H1 (cell line): ENCODE measurements around the gene SLC23A1. TPM values are rescaled to one million over a fixed set of nuclear protein-coding genes. Genes with fewer than 3 reads are reported as not detected.

ENCODE experiments used
- CTCF ChIA-PET: fragments of 300-600 bp; sonication (Branson Sonifier 250); formaldehyde crosslinking; loops from one replicate; lab custom pipeline; 2021; ENCODE audit not compliant: partially characterized antibody; lab: Charles Lee
- POLR2A ChIA-PET: fragments of 300-600 bp; sonication (Branson Sonifier 250); formaldehyde crosslinking; loops from one replicate; lab custom pipeline; 2021; ENCODE audit warnings: inconsistent platforms; ENCODE audit not compliant: partially characterized antibody; lab: Charles Lee
- DNase-seq, 2 experiments: peaks; one replicate each; pipeline versions ENCODE4 v3.0.0 to v3.0.0-alpha.2; 2010 to 2022; ENCODE audit warnings: low spot score in 2 of 2, low read depth in 1 of 2, mixed read lengths in 1 of 2
- FAIRE-seq: peaks from 2 replicates; lab custom pipeline; 2011; peaks lifted over from hg19 to GRCh38; lab: Jason Lieb, UNC
- H2AFZ ChIP-seq: 2 replicates; pipeline ENCODE4 v1.8.1; 2012; ENCODE audit warnings: low read length, inconsistent platforms
- H2AK5ac ChIP-seq: 2 replicates; pipeline ENCODE4 v1.6.1; 2013; ENCODE audit warnings: low read depth, low read length
- H2BK120ac ChIP-seq: replicated peaks from 2 replicates; pipeline ENCODE3; 2013; ENCODE audit warnings: low read depth, low read length, inconsistent platforms
- H2BK12ac ChIP-seq: 2 replicates; pipeline ENCODE4 v1.6.1; 2013; ENCODE audit warnings: low read depth, low read length
- H2BK15ac ChIP-seq: 2 replicates; pipeline ENCODE4 v1.6.1; 2013; ENCODE audit warnings: low read length
- H2BK20ac ChIP-seq: 2 replicates; pipeline ENCODE4 v1.6.1; 2013; ENCODE audit warnings: low read length
- H2BK5ac ChIP-seq: 2 replicates; pipeline ENCODE4 v1.6.1; 2013; ENCODE audit warnings: low read depth, low read length
- H3K14ac ChIP-seq: 2 replicates; pipeline ENCODE4 v1.6.1; 2013; ENCODE audit warnings: inconsistent platforms; ENCODE audit not compliant: insufficient read length
- H3K18ac ChIP-seq: 2 replicates; pipeline ENCODE4 v1.6.1; 2013; ENCODE audit warnings: low read length; ENCODE audit errors: extremely low read depth
- H3K23ac ChIP-seq: 2 replicates; pipeline ENCODE4 v1.6.1; 2013; ENCODE audit warnings: inconsistent platforms; ENCODE audit not compliant: insufficient read length
- H3K23me2 ChIP-seq: 2 replicates; pipeline ENCODE4 v1.6.1; 2013; ENCODE audit warnings: low read depth, low read length
- H3K27ac ChIP-seq: 2 replicates; pipeline ENCODE4 v1.6.1; 2011; ENCODE audit warnings: low read depth, low read length, inconsistent platforms
- H3K27me3 ChIP-seq, 4 experiments: replicated peaks in 1 of 4; 1 replicate in 1 of 4; 2 replicates in 3 of 4; pipeline versions ENCODE4 v1.6.1 to v1.8.1; 2011 to 2013; ENCODE audit warnings: low read length in 3 of 4, mild to moderate bottlenecking in 3 of 4, inconsistent platforms in 2 of 4, mixed read lengths in 2 of 4, moderate library complexity in 1 of 4; ENCODE audit not compliant: control insufficient read depth in 3 of 4, insufficient read depth in 3 of 4; ENCODE audit errors: extremely low read depth in 1 of 4
- H3K36me3 ChIP-seq, 4 experiments: 2 replicates each; pipeline versions ENCODE4 v1.6.1 to v1.8.1; 2011 to 2013; ENCODE audit warnings: mild to moderate bottlenecking in 4 of 4, low read length in 3 of 4, moderate library complexity in 2 of 4, control low read depth in 1 of 4, inconsistent platforms in 1 of 4; ENCODE audit not compliant: insufficient read depth in 4 of 4, control insufficient read depth in 2 of 4
- H3K4ac ChIP-seq: replicated peaks from 2 replicates; pipeline ENCODE3; 2013; ENCODE audit warnings: low read length, low read depth, mixed read lengths, inconsistent platforms; ENCODE audit not compliant: insufficient read length
- H3K4me1 ChIP-seq, 4 experiments: replicated peaks in 1 of 4; 1 replicate in 1 of 4; 2 replicates in 3 of 4; pipeline versions ENCODE4 v1.6.1 to v1.8.1; 2011 to 2013; ENCODE audit warnings: low read length in 3 of 4, inconsistent platforms in 2 of 4, mixed read lengths in 1 of 4; ENCODE audit not compliant: insufficient read depth in 4 of 4, control insufficient read depth in 3 of 4
- H3K4me2 ChIP-seq, 2 experiments: 2 replicates each; pipeline versions ENCODE4 v1.6.1 to v1.8.1; 2011 to 2013; ENCODE audit warnings: low read depth in 2 of 2, low read length in 2 of 2, control low read depth in 1 of 2, inconsistent platforms in 1 of 2, mild to moderate bottlenecking in 1 of 2; ENCODE audit not compliant: insufficient read depth in 1 of 2
- H3K4me3 ChIP-seq, 4 experiments: fragments of 200-600, 300-600 bp in 1 of 4; sonication (generic), shearing (Covaris generic), sonication (Bioruptor Twin) in 1 of 4; 2 replicates each; pipeline versions ENCODE4 v1.5.1 to v1.8.1; 2011 to 2016; ENCODE audit warnings: low read length in 4 of 4, low read depth in 3 of 4, control low read depth in 2 of 4, inconsistent platforms in 2 of 4, mild to moderate bottlenecking in 2 of 4, mixed read lengths in 1 of 4, moderate library complexity in 1 of 4; ENCODE audit not compliant: insufficient read depth in 2 of 4; ENCODE audit errors: extremely low read depth in 1 of 4
- H3K56ac ChIP-seq: replicated peaks from 2 replicates; pipeline ENCODE3; 2013; ENCODE audit warnings: low read depth, mild to moderate bottlenecking, mixed read lengths, low read length, inconsistent platforms; ENCODE audit not compliant: insufficient read length
- H3K79me1 ChIP-seq: 2 replicates; pipeline ENCODE4 v1.6.1; 2013; ENCODE audit warnings: low read depth, low read length, control low read depth
- H3K79me2 ChIP-seq, 2 experiments: 2 replicates each; pipeline versions ENCODE4 v1.6.1 to v1.8.1; 2012 to 2013; ENCODE audit warnings: low read length in 2 of 2, mild to moderate bottlenecking in 2 of 2, inconsistent platforms in 1 of 2; ENCODE audit not compliant: insufficient read depth in 2 of 2, control insufficient read depth in 1 of 2
- H3K9ac ChIP-seq, 4 experiments: replicated peaks in 1 of 4; 1 replicate in 1 of 4; 2 replicates in 3 of 4; pipeline versions ENCODE4 v1.6.1 to v1.8.1; 2011 to 2013; ENCODE audit warnings: low read depth in 3 of 4, low read length in 3 of 4, control low read depth in 2 of 4, mild to moderate bottlenecking in 2 of 4, moderate library complexity in 2 of 4, inconsistent platforms in 1 of 4; ENCODE audit errors: extremely low read depth in 1 of 4
- H3K9me3 ChIP-seq, 2 experiments: 2 replicates each; pipeline versions ENCODE4 v1.6.1 to v1.8.1; 2012 to 2013; ENCODE audit warnings: mild to moderate bottlenecking in 2 of 2, moderate library complexity in 2 of 2, control low read depth in 1 of 2, inconsistent platforms in 1 of 2, low read depth in 1 of 2, low read length in 1 of 2, mixed read lengths in 1 of 2; ENCODE audit not compliant: insufficient read depth in 2 of 2
- H4K20me1 ChIP-seq, 2 experiments: replicated peaks in 1 of 2; 2 replicates each; pipeline versions ENCODE3 to v1.8.1; 2011 to 2013; ENCODE audit warnings: inconsistent platforms in 2 of 2, low read length in 2 of 2, mild to moderate bottlenecking in 1 of 2; ENCODE audit not compliant: insufficient read depth in 2 of 2, control insufficient read depth in 1 of 2
- H4K5ac ChIP-seq: 2 replicates; pipeline ENCODE4 v1.6.1; 2013; ENCODE audit warnings: low read length, low read depth, mixed read lengths, inconsistent platforms; ENCODE audit not compliant: insufficient read length
- H4K8ac ChIP-seq: 2 replicates; pipeline ENCODE4 v1.8.0; 2013; ENCODE audit warnings: mild to moderate bottlenecking, moderate library complexity, low read length, inconsistent platforms; ENCODE audit not compliant: insufficient read depth; ENCODE audit errors: extremely low read depth
- H4K91ac ChIP-seq: replicated peaks from 2 replicates; pipeline ENCODE3; 2013; ENCODE audit warnings: low read length, mixed read lengths, inconsistent platforms; ENCODE audit not compliant: insufficient read length
- WGBS, 2 experiments: shearing (Covaris generic) in 1 of 2; methylation state at CpG; one replicate each; pipeline versions ENCODE4 v1.1.6 to v1.1.7; 2013 to 2015; ENCODE audit warnings: low lambda C conversion rate in 2 of 2, mixed read lengths in 2 of 2, inconsistent platforms in 1 of 2, low coverage in 1 of 2, missing lambda C conversion rate in 1 of 2; ENCODE audit not compliant: insufficient replicate concordance in 2 of 2, insufficient coverage in 1 of 2, insufficient read length in 1 of 2; ENCODE audit errors: extremely low coverage in 1 of 2, missing lambda C conversion rate in 1 of 2; 5-methylcytosine and 5-hydroxymethylcytosine counted together
- polyA plus RNA-seq, 7 experiments: library from polyadenylated mRNA; depleted of rRNA in 3 of 7; stranded (reverse) in 5 of 7; unstranded in 2 of 7; fragments of >200 nt in 5 of 7; fragments of 200-250 nt in 2 of 7; gene quantifications; 1 replicate in 5 of 7; 2 replicates in 1 of 7; 4 replicates in 1 of 7; pipeline versions ENCODE4 v1.2.1 to v1.2.3, GENCODE V29; 2011 to 2013; ENCODE audit warnings: missing spikeins in 2 of 7, mixed read lengths in 2 of 7
- total RNA-seq: library from RNA; stranded (reverse); fragmentation: NEBNext Ultra II Directional; extraction: Animal tissue kit (Norgen Biotek cat#: 25700); gene quantifications from 2 replicates; pipeline ENCODE4 v1.2.1, GENCODE V29; 2021

Gene SLC23A1
- total and polyA plus RNA-seq, 2 of the 8 experiments (the other 6 are each of a cell fraction or from before 2014, with no cell fraction given): not detected

DNA sequence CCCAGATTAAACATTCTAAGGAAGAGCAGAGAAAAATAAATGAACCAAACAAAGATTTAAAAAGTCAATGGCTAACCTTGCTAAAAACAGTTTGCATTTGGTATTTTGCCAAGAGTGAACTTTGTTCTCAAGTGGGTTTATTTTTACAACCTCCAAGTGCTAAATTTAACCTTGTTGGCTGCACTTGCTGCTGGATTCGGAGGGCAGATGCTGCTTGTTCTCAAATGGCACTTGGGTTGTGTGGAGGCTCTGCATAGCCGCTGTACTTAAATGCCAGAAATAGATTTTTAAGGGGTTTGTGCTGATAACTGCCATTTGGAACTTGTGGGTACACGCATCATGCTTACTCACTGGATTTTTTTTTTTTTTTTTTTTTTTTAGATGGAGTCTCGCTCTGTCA, 34.1 kb upstream of the SLC23A1 start:
- H4K20me1 ChIP-seq: no peaks in the 10 kb centered on the region
- peaks cover 4 to 9% (median 6%) of the 10 kb centered on the region in 4 experiments; a peak in 4 of 7 replicates for H3K4me1 ChIP-seq
- H3K4ac ChIP-seq: no peak overlapping the region
- no peaks in the 10 kb centered on the region for H3K79me2 ChIP-seq
- H3K9me3 ChIP-seq: no peaks in the 10 kb centered on the region
- no peak overlapping the region for H4K91ac ChIP-seq
- DNase-seq: no peak
- H2AFZ ChIP-seq: no peak overlapping the region
- no peak overlapping the region for H2BK12ac ChIP-seq
- H3K4me2 ChIP-seq: no peak overlapping the region
- CTCF ChIA-PET: interaction anchor here (0.7 to 9.9 kb wide), 4 partner anchors 8 to 551 kb away, joined by 4 to 319 read pairs (median 36); no protein-coding TSS in a partner anchor
- H2AK5ac ChIP-seq: no peak overlapping the region
- no peak overlapping the region for H2BK20ac ChIP-seq
- H3K9ac ChIP-seq: no peak overlapping the region
- no peak overlapping the region for H2BK15ac ChIP-seq
- H3K56ac ChIP-seq: no peak overlapping the region
- H3K4me3 ChIP-seq: no peak overlapping the region
- no peak overlapping the region for H2BK120ac ChIP-seq
- peaks cover 2 to 21% (median 6%) of the 10 kb centered on the region in 4 experiments; a peak in 5 of 8 replicates for H3K36me3 ChIP-seq
- H3K18ac ChIP-seq: no peak overlapping the region
- POLR2A ChIA-PET: interaction anchor here (0.7 to 0.9 kb wide), 2 partner anchors 22 to 65 kb away, joined by 3 read pairs; partner anchors contain the start of genes DNAJC18 and STING1
- no peak for FAIRE-seq
- 96% methylated on average over 3 of the region's 4 CpGs; no CpG with 5 or more reads in 1 of the 2 experiments for WGBS, 2 experiments
- H4K5ac ChIP-seq: no peak overlapping the region
- H2BK5ac ChIP-seq: no peak overlapping the region
- no peak overlapping the region for H4K8ac ChIP-seq
- no peak overlapping the region for H3K14ac ChIP-seq
- no peaks in the 10 kb centered on the region for H3K23me2 ChIP-seq
- H3K79me1 ChIP-seq: no peaks in the 10 kb centered on the region
- H3K27ac ChIP-seq: no peak overlapping the region
- H3K27me3 ChIP-seq: no peaks in the 10 kb centered on the region
- no peak overlapping the region for H3K23ac ChIP-seq
